GM10847 (cell line): Measurements from ENCODE around the gene ZBTB42.

Experiments used
- POLR2A ChIP-seq: IDR thresholded peaks from 2 replicates; pipeline ENCODE4 v1.6.1; 2011; ENCODE audit not compliant: insufficient read length; ENCODE audit errors: extremely low read depth

The ZBTB42 gene

GRCh38 chr14:104786091-104786586 lies 14.8 kb upstream of the ZBTB42 start:
- TF ChIP-seq POLR2A: no peak

GRCh38 chr14:104786726-104787675 lies 13.9 kb upstream of the ZBTB42 start:
- no peak for TF ChIP-seq POLR2A

GRCh38 chr14:104787736-104788135 lies 13.2 kb upstream of the ZBTB42 start:
- TF ChIP-seq POLR2A: no peak

- no peak for TF ChIP-seq POLR2A
These were observed 12.6 kb upstream of the ZBTB42 start for GRCh38 chr14:104788161-104788818.

- TF ChIP-seq POLR2A: no peak
These were observed 11.8 kb upstream of the ZBTB42 start for GRCh38 chr14:104788873-104789663.

- TF ChIP-seq POLR2A: no peak
These were observed 10.9 kb upstream of the ZBTB42 start for GRCh38 chr14:104789752-104790743.

- no peak for TF ChIP-seq POLR2A
These were observed 9.5 kb upstream of the ZBTB42 start for GRCh38 chr14:104791425-104791824.

GRCh38 chr14:104792101-104792884 lies 8.6 kb upstream of the ZBTB42 start:
- TF ChIP-seq POLR2A: no peak

GRCh38 chr14:104792945-104793702 lies 7.8 kb upstream of the ZBTB42 start:
- TF ChIP-seq POLR2A: no peak

GRCh38 chr14:104793703-104793959 lies 7.3 kb upstream of the ZBTB42 start:
- TF ChIP-seq POLR2A: no peak

GRCh38 chr14:104794099-104794498 lies 6.8 kb upstream of the ZBTB42 start:
- no peak for TF ChIP-seq POLR2A

- TF ChIP-seq POLR2A: no peak
These were observed 6.3 kb upstream of the ZBTB42 start for GRCh38 chr14:104794631-104794992.
